SK-N-SH (cell line): ENCODE measurements around the gene ADAMTS4. TPM values are rescaled to one million over a fixed set of nuclear protein-coding genes. Genes with fewer than 3 reads are reported as not detected.

Experiments used
- CTCF ChIA-PET: fragments of 300-600, 350-600 bp; formaldehyde crosslinking; extraction: SDS; loops from one replicate; lab custom pipeline; 2021; lab: Yijun Ruan, JAX
- POLR2A ChIA-PET: fragments of 350-600 bp; sonication (Branson Sonifier 250); formaldehyde crosslinking; extraction: SDS; loops from one replicate; lab custom pipeline; 2020; ENCODE audit warnings: antibody characterized with exemption, inconsistent platforms; lab: Yijun Ruan, JAX
- DNase-seq: peaks from one replicate; pipeline ENCODE4 v3.0.0; 2012
- H2AFZ ChIP-seq: fragments of 200-600 bp; sonication (generic); 2 replicates; pipeline ENCODE4 v1.8.1; 2016; ENCODE audit warnings: antibody characterized with exemption, mild to moderate bottlenecking, low read depth
- H3F3A ChIP-seq: fragments of 200-600 bp; sonication (generic); replicated peaks from 2 replicates; pipeline ENCODE3; 2016; ENCODE audit warnings: antibody characterized with exemption, mild to moderate bottlenecking; ENCODE audit not compliant: insufficient read depth
- H3K27ac ChIP-seq, 2 experiments: fragments of 200-500 bp in 1 of 2; fragments of 200-600 bp in 1 of 2; sonication (Bioruptor generic) in 1 of 2; sonication (generic), shearing (Covaris generic) in 1 of 2; 2 replicates each; pipeline versions ENCODE4 v1.5.1 to v1.6.1; 2014 to 2016; ENCODE audit warnings: low read depth in 2 of 2, inconsistent platforms in 1 of 2, low read length in 1 of 2, mild to moderate bottlenecking in 1 of 2, mixed read lengths in 1 of 2
- H3K27me3 ChIP-seq: fragments of 200-600 bp; sonication (generic), shearing (Covaris generic); 2 replicates; pipeline ENCODE4 v1.6.1; 2016; ENCODE audit warnings: mixed run types; ENCODE audit not compliant: insufficient read depth
- H3K36me3 ChIP-seq, 2 experiments: fragments of 200-500 bp in 1 of 2; fragments of 200-600 bp in 1 of 2; sonication (Bioruptor generic) in 1 of 2; sonication (generic) in 1 of 2; replicated peaks in 1 of 2; 2 replicates each; pipeline versions ENCODE3 to v1.5.1; 2014 to 2016; ENCODE audit warnings: low read length in 1 of 2, mild to moderate bottlenecking in 1 of 2; ENCODE audit not compliant: insufficient read depth in 2 of 2, control insufficient read depth in 1 of 2
- H3K4me1 ChIP-seq, 2 experiments: fragments of 200-500 bp in 1 of 2; fragments of 200-600 bp in 1 of 2; sonication (Bioruptor generic) in 1 of 2; sonication (generic), shearing (Covaris generic) in 1 of 2; 2 replicates each; pipeline versions ENCODE4 v1.5.1 to v1.6.1; 2014 to 2016; ENCODE audit warnings: low read depth in 1 of 2, low read length in 1 of 2, mixed run types in 1 of 2; ENCODE audit not compliant: insufficient read depth in 2 of 2, control insufficient read depth in 1 of 2
- H3K4me2 ChIP-seq: fragments of 200-600 bp; sonication (generic), shearing (Covaris generic); 2 replicates; pipeline ENCODE4 v1.6.1; 2017; ENCODE audit warnings: mixed run types
- H3K4me3 ChIP-seq, 2 experiments: fragments of 200-500 bp in 1 of 2; fragments of 200-600 bp in 1 of 2; sonication (Bioruptor generic) in 1 of 2; sonication (generic), shearing (Covaris generic) in 1 of 2; 2 replicates each; pipeline versions ENCODE4 v1.5.1 to v1.8.1; 2014 to 2016; ENCODE audit warnings: low read depth in 2 of 2, inconsistent platforms in 1 of 2, low read length in 1 of 2, mild to moderate bottlenecking in 1 of 2, mixed read lengths in 1 of 2, moderate library complexity in 1 of 2
- H3K79me2 ChIP-seq: fragments of 200-600 bp; sonication (generic); 2 replicates; pipeline ENCODE4 v1.8.1; 2017; ENCODE audit warnings: mild to moderate bottlenecking; ENCODE audit not compliant: insufficient read depth
- H3K9ac ChIP-seq: fragments of 200-600 bp; sonication (generic); 2 replicates; pipeline ENCODE4 v1.6.1; 2017; ENCODE audit warnings: mixed run types
- H3K9me2 ChIP-seq: fragments of 200-600 bp; sonication (generic); 2 replicates; pipeline ENCODE4 v1.6.1; 2017; ENCODE audit warnings: mixed run types
- H3K9me3 ChIP-seq: fragments of 200-600 bp; sonication (generic); 2 replicates; pipeline ENCODE4 v1.6.1; 2017; ENCODE audit warnings: mixed run types, mild to moderate bottlenecking, moderate library complexity
- H4K20me1 ChIP-seq: fragments of 200-600 bp; sonication (generic); 2 replicates; pipeline ENCODE4 v1.6.1; 2017; ENCODE audit warnings: mild to moderate bottlenecking, mixed run types; ENCODE audit not compliant: insufficient read depth
- CHD2 ChIP-seq: fragments of 150-350 bp; IDR thresholded peaks from 2 replicates; pipeline ENCODE4 v1.6.1; 2018; ENCODE audit warnings: low read length; ENCODE audit not compliant: partially characterized antibody
- ELF1 ChIP-seq: IDR thresholded peaks from 2 replicates; pipeline ENCODE4 v1.4.0; 2012
- FOSL2 ChIP-seq: IDR thresholded peaks from 2 replicates; pipeline ENCODE4 v1.4.0; 2012; ENCODE audit warnings: low read depth, mild to moderate bottlenecking, moderate library complexity, borderline replicate concordance
- FOXJ3 ChIP-seq: sonication (generic); formaldehyde crosslinking; IDR thresholded peaks from 2 replicates; pipeline ENCODE4 v1.5.1; 2020; ENCODE audit warnings: mild to moderate bottlenecking, missing genetic modification reagents
- FOXM1 ChIP-seq: IDR thresholded peaks from 2 replicates; pipeline ENCODE4 v1.4.0; 2012; ENCODE audit warnings: low read depth, mild to moderate bottlenecking
- GABPA ChIP-seq: IDR thresholded peaks from 2 replicates; pipeline ENCODE4 v1.4.0; 2012; ENCODE audit warnings: low read depth, mild to moderate bottlenecking
- GATA2 ChIP-seq: sonication (generic); formaldehyde crosslinking; IDR thresholded peaks from 2 replicates; pipeline ENCODE4 v1.5.0; 2020; ENCODE audit warnings: mild to moderate bottlenecking, missing genetic modification reagents
- MAX ChIP-seq: IDR thresholded peaks from 2 replicates; pipeline ENCODE4 v1.4.0; 2012; ENCODE audit warnings: low read depth
- MEF2A ChIP-seq: IDR thresholded peaks from 2 replicates; pipeline ENCODE4 v1.4.0; 2012; ENCODE audit warnings: low read depth, borderline replicate concordance
- NRF1 ChIP-seq: IDR thresholded peaks from 2 replicates; pipeline ENCODE4 v1.6.1; 2012; ENCODE audit warnings: low read depth, mild to moderate bottlenecking, low read length
- RAD21 ChIP-seq: IDR thresholded peaks from 2 replicates; pipeline ENCODE4 v1.6.1; 2012; ENCODE audit warnings: mild to moderate bottlenecking, low read length
- RCOR1 ChIP-seq: fragments of 150-350 bp; IDR thresholded peaks from 2 replicates; pipeline ENCODE4 v1.6.1; 2017; ENCODE audit warnings: antibody characterized with exemption, low read length
- RXRA ChIP-seq: IDR thresholded peaks from 2 replicates; pipeline ENCODE4 v1.4.0; 2012; ENCODE audit warnings: low read depth, mild to moderate bottlenecking, borderline replicate concordance
- SIN3A ChIP-seq: IDR thresholded peaks from 2 replicates; pipeline ENCODE4 v1.6.1; 2012; ENCODE audit warnings: low read depth, mild to moderate bottlenecking, low read length, moderate library complexity, borderline replicate concordance
- SMC3 ChIP-seq: IDR thresholded peaks from 2 replicates; pipeline ENCODE4 v1.6.1; 2012; ENCODE audit warnings: low read depth, low read length, improper control_type of control experiment
- TCF12 ChIP-seq: IDR thresholded peaks from 2 replicates; pipeline ENCODE4 v1.4.0; 2012
- TEAD4 ChIP-seq: IDR thresholded peaks from 2 replicates; pipeline ENCODE4 v1.4.0; 2012; ENCODE audit warnings: mild to moderate bottlenecking, borderline replicate concordance; ENCODE audit not compliant: insufficient read depth
- YY1 ChIP-seq: IDR thresholded peaks from 2 replicates; pipeline ENCODE4 v1.4.0; 2012; ENCODE audit warnings: low read depth, mild to moderate bottlenecking
- ZBTB33 ChIP-seq: IDR thresholded peaks from 2 replicates; pipeline ENCODE4 v1.4.0; 2012; ENCODE audit warnings: low read depth, borderline replicate concordance
- WGBS: methylation state at CpG from one replicate; pipeline ENCODE4 v1.1.6; 2017; ENCODE audit warnings: low lambda C conversion rate; 5-methylcytosine and 5-hydroxymethylcytosine counted together
- polyA plus RNA-seq, 3 experiments: library from polyadenylated mRNA; depleted of rRNA; stranded (reverse); fragments of >200 nt; gene quantifications; 2 replicates each; pipeline ENCODE4 v1.2.3, GENCODE V29; 2012
- TF ChIP-seq, protein P1 (sequence below): fragments of 200-600 bp; sonication (generic); IDR thresholded peaks from 2 replicates; pipeline ENCODE4 v1.6.1; 2017; ENCODE audit warnings: antibody characterized with exemption, mild to moderate bottlenecking, moderate library complexity
- TF ChIP-seq, protein P2 (sequence below): fragments of 150-350 bp; IDR thresholded peaks from 2 replicates; pipeline ENCODE4 v1.6.1; 2017; ENCODE audit warnings: antibody characterized with exemption, low read length, low read depth, borderline replicate concordance

Gene ADAMTS4
- polyA plus RNA-seq, 1 of the 3 experiments (the other 2 are of a cell fraction), result 1.2 TPM

DNA sequence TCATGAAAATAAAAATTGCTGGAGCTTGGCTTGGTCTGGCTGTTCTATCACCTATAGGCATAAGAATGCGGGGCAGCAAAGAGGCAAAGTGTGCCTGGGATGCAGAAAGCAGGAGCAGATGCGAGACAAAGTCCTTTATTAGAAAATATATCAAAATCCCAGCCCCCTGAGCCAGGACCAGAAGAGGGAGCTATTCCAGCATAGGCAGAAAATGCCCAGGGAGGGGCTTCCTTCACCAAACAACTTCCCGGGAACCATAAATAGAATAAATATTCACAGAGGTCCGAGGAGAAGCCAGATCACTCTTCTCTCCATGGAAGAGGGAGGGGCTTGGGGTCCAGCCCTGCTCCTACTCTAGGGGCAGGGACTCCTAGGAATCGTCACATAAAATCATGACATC, 27.7 kb downstream of the ADAMTS4 start:
- H3K36me3 ChIP-seq, result peaks cover 37 to 61% of the 10 kb centered on the region in 2 experiments
- no peak for DNase-seq
- no peaks in the 10 kb centered on the region for H3F3A ChIP-seq
- H3K9me3 ChIP-seq, result no peaks in the 10 kb centered on the region
- no peaks in the 10 kb centered on the region for H3K27me3 ChIP-seq
- H3K27ac ChIP-seq, result no peak overlapping the region
- no peaks in the 10 kb centered on the region for H3K9me2 ChIP-seq
- TF ChIP-seq, protein P1, sequence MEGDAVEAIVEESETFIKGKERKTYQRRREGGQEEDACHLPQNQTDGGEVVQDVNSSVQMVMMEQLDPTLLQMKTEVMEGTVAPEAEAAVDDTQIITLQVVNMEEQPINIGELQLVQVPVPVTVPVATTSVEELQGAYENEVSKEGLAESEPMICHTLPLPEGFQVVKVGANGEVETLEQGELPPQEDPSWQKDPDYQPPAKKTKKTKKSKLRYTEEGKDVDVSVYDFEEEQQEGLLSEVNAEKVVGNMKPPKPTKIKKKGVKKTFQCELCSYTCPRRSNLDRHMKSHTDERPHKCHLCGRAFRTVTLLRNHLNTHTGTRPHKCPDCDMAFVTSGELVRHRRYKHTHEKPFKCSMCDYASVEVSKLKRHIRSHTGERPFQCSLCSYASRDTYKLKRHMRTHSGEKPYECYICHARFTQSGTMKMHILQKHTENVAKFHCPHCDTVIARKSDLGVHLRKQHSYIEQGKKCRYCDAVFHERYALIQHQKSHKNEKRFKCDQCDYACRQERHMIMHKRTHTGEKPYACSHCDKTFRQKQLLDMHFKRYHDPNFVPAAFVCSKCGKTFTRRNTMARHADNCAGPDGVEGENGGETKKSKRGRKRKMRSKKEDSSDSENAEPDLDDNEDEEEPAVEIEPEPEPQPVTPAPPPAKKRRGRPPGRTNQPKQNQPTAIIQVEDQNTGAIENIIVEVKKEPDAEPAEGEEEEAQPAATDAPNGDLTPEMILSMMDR, result peak; percentile 28
- no peak for TF ChIP-seq FOXJ3 (CRISPR knock-in tag)
- no peak for TF ChIP-seq RCOR1
- TF ChIP-seq SMC3, result no peak
- no peak for TF ChIP-seq ELF1
- no peak for TF ChIP-seq MAX
- TF ChIP-seq NRF1, result no peak
- TF ChIP-seq RXRA, result no peak
- no peak overlapping the region for H3K4me2 ChIP-seq
- H4K20me1 ChIP-seq, result no peaks in the 10 kb centered on the region
- no peak overlapping the region for H3K9ac ChIP-seq
- ChIA-PET POLR2A (interaction anchor here (1.4 kb wide), 1 partner anchor 9 kb away, joined by 4 read pairs; no protein-coding TSS in a partner anchor), CTCF (interaction anchor here (0.7 to 1.0 kb wide), 4 partner anchors 10 to 817 kb away, joined by 3 to 4 read pairs (median 3); partner anchors contain the start of gene USP21)
- no peak overlapping the region for H2AFZ ChIP-seq
- H3K4me1 ChIP-seq, result peaks cover 0 to 17% of the 10 kb centered on the region in 2 experiments; a peak in 1 of 4 replicates
- no peak overlapping the region for H3K4me3 ChIP-seq
- H3K79me2 ChIP-seq, result peaks cover 11% of the 10 kb centered on the region; the same call in 1 of the 2 replicates
- 90% methylated on average over 5 of the region's 5 CpGs for WGBS

GRCh38 chr1:161168906-161169305, 29.9 kb downstream of the ADAMTS4 start:
- 92% methylated on average over 9 of the region's 9 CpGs for WGBS
- H3K4me3 ChIP-seq, result no peak overlapping the region
- no peaks in the 10 kb centered on the region for H3K9me3 ChIP-seq
- no peak overlapping the region for H3K27ac ChIP-seq
- POLR2A ChIA-PET, result no interaction called here
- DNase-seq, result no peak
- peaks cover 5% of the 10 kb centered on the region; the same call in 1 of the 2 replicates for H3K79me2 ChIP-seq
- no peak overlapping the region for H2AFZ ChIP-seq
- no peaks in the 10 kb centered on the region for H3K27me3 ChIP-seq
- no peak overlapping the region for H3K4me2 ChIP-seq
- no peaks in the 10 kb centered on the region for H3K9me2 ChIP-seq
- H3K9ac ChIP-seq, result no peak overlapping the region
- H3F3A ChIP-seq, result peaks cover 14% of the 10 kb centered on the region
- H4K20me1 ChIP-seq, result no peaks in the 10 kb centered on the region
- H3K36me3 ChIP-seq, result peaks cover 37 to 59% of the 10 kb centered on the region in 2 experiments
- peaks cover 0 to 20% of the 10 kb centered on the region in 2 experiments; a peak in 1 of 4 replicates for H3K4me1 ChIP-seq
- CTCF ChIA-PET, result interaction anchor here (1.4 to 1.5 kb wide), 2 partner anchors 10 to 23 kb away, joined by 3 to 4 read pairs; no protein-coding TSS in a partner anchor
- TF ChIP-seq TEAD4, result no peak
- no peak for TF ChIP-seq CHD2
- TF ChIP-seq MEF2A, result no peak
- no peak for TF ChIP-seq FOXM1
- no peak for TF ChIP-seq RAD21
- no peak for TF ChIP-seq YY1
- TF ChIP-seq GABPA, result no peak
- no peak for TF ChIP-seq GATA2 (CRISPR knock-in tag)
- no peak for TF ChIP-seq TCF12
- TF ChIP-seq, protein P2, sequence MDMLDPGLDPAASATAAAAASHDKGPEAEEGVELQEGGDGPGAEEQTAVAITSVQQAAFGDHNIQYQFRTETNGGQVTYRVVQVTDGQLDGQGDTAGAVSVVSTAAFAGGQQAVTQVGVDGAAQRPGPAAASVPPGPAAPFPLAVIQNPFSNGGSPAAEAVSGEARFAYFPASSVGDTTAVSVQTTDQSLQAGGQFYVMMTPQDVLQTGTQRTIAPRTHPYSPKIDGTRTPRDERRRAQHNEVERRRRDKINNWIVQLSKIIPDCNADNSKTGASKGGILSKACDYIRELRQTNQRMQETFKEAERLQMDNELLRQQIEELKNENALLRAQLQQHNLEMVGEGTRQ, result no peak
- TF ChIP-seq SIN3A, result no peak
- no peak for TF ChIP-seq FOSL2
- TF ChIP-seq ZBTB33, result no peak
